GM12878 (cell line): Measurements from ENCODE around the gene TEX51. TPM values are rescaled to one million over a fixed set of nuclear protein-coding genes. Genes with fewer than 3 reads are reported as not detected.

Source experiments
- ATAC-seq: fragments of 200-7000 bp; cut with Tn5 transposase; 3 replicates; pipeline ENCODE4 v1.9.1; 2020; ENCODE audit warnings: mild to moderate bottlenecking, moderate library complexity
- BruUV-seq: library from RNA; stranded (reverse); fragments of 400-500 nt; replicated peaks from 2 replicates; lab custom pipeline; 2021; lab: Mats Ljungman, UMichigan
- CTCF ChIA-PET: fragments of 300-600 bp; sonication (Branson Sonifier 250); formaldehyde crosslinking; extraction: SDS; loops from one replicate; lab custom pipeline; 2021; ENCODE audit warnings: inconsistent platforms; lab: Yijun Ruan, JAX
- POLR2A ChIA-PET: fragments of 350-600 bp; formaldehyde crosslinking; extraction: SDS; loops from one replicate; lab custom pipeline; 2021; ENCODE audit warnings: inconsistent platforms; lab: Charles Lee
- RAD21 ChIA-PET: fragments of 300-600 bp; sonication (Branson Sonifier 250); formaldehyde crosslinking; loops from one replicate; lab custom pipeline; 2023; ENCODE audit warnings: antibody characterized with exemption; ENCODE audit not compliant: unreplicated experiment; lab: Charles Lee
- SMC1A ChIA-PET: fragments of 300-600 bp; sonication (Branson Sonifier 250); formaldehyde crosslinking; loops from one replicate; lab custom pipeline; 2023; ENCODE audit not compliant: unreplicated experiment, uncharacterized antibody; lab: Charles Lee
- DNase-seq: peaks from one replicate; pipeline ENCODE4 v3.0.0-alpha.2; 2011; ENCODE audit warnings: low read depth, low spot score
- FAIRE-seq: peaks from 3 replicates; lab custom pipeline; 2011; peaks lifted over from hg19 to GRCh38; lab: Jason Lieb, UNC
- H2AFZ ChIP-seq: 2 replicates; pipeline ENCODE4 v1.6.0; 2011; ENCODE audit warnings: low read depth, low read length, control low read depth; ENCODE audit not compliant: control insufficient read depth
- H3K27ac ChIP-seq: 2 replicates; pipeline ENCODE4 v1.5.1; 2011; ENCODE audit warnings: control low read depth; ENCODE audit not compliant: control insufficient read depth, insufficient read depth
- H3K27me3 ChIP-seq, 2 experiments: replicated peaks in 1 of 2; 2 replicates each; pipeline versions ENCODE4 v1.6.0 to v1.6.1; 2011; ENCODE audit warnings: low read length in 1 of 2; ENCODE audit not compliant: control insufficient read depth in 2 of 2, insufficient read depth in 2 of 2
- H3K36me3 ChIP-seq, 2 experiments: 2 replicates each; pipeline ENCODE4 v1.5.1; 2011; ENCODE audit warnings: low read length in 1 of 2; ENCODE audit not compliant: control insufficient read depth in 2 of 2, insufficient read depth in 2 of 2
- H3K4me1 ChIP-seq: 2 replicates; pipeline ENCODE4 v1.6.1; 2011; ENCODE audit warnings: mild to moderate bottlenecking, low read length, moderate library complexity, mixed read lengths; ENCODE audit not compliant: control insufficient read depth, insufficient read depth
- H3K4me2 ChIP-seq: 2 replicates; pipeline ENCODE4 v1.6.0; 2011; ENCODE audit warnings: control low read depth; ENCODE audit not compliant: control insufficient read depth, insufficient read depth
- H3K4me3 ChIP-seq: fragments of 200-600 bp; sonication (generic); 2 replicates; pipeline ENCODE4 v1.5.1; 2016
- H3K79me2 ChIP-seq: 2 replicates; pipeline ENCODE4 v1.6.0; 2011; ENCODE audit warnings: low read length; ENCODE audit not compliant: control insufficient read depth, insufficient read depth
- H3K9ac ChIP-seq: 2 replicates; pipeline ENCODE4 v1.8.0; 2011; ENCODE audit warnings: low read length, control low read depth, mixed read lengths; ENCODE audit not compliant: control insufficient read depth, insufficient read depth
- H3K9me3 ChIP-seq: replicated peaks from 3 replicates; pipeline ENCODE4 v1.5.1; 2011; ENCODE audit warnings: mild to moderate bottlenecking, low read length; ENCODE audit not compliant: control insufficient read depth, insufficient read depth
- H4K20me1 ChIP-seq: 2 replicates; pipeline ENCODE4 v1.6.0; 2011; ENCODE audit not compliant: control insufficient read depth, insufficient read depth
- IKZF2 ChIP-seq, 2 experiments: fragments of 450-650 bp; IDR thresholded peaks; 2 replicates each; pipeline ENCODE4 v1.6.1; 2017; ENCODE audit warnings: mild to moderate bottlenecking in 2 of 2, moderate library complexity in 2 of 2
- SIN3A ChIP-seq: IDR thresholded peaks from 2 replicates; pipeline ENCODE4 v1.6.1; 2012; ENCODE audit warnings: low read depth, low read length, improper control_type of control experiment
- WGBS: methylation state at CpG from one replicate; pipeline ENCODE4 v1.1.6; 2016; ENCODE audit warnings: low lambda C conversion rate; ENCODE audit not compliant: insufficient replicate concordance, insufficient coverage; ENCODE audit errors: missing lambda C conversion rate; 5-methylcytosine and 5-hydroxymethylcytosine counted together
- in situ Hi-C: fragments of 300-500 bp; cut with MboI; formaldehyde crosslinking; loops from 9 replicates; pipeline ENCODE4 v1.14.3; 2018; ENCODE audit warnings: mixed read lengths
- intact Hi-C: fragments of 100-400 bp; cut with micrococcal nuclease; formaldehyde crosslinking; loops from one replicate; pipeline ENCODE4 v1.14.2; 2022; ENCODE audit not compliant: unreplicated experiment
- polyA plus RNA-seq, 11 experiments: library from polyadenylated mRNA; depleted of rRNA in 4 of 11; unstranded in 6 of 11; stranded (reverse) in 5 of 11; fragments of >200 nt; fragmentation: Nextera tagmentation in 4 of 11; fragmentation: Illumina TruSeq in 1 of 11; extraction: Ambion mirVana in 4 of 11; extraction: Trizol in 1 of 11; gene quantifications; 1 replicate in 1 of 11; 2 replicates in 10 of 11; pipeline versions ENCODE4 v1.2.1 to v1.2.3, GENCODE V29; 2011 to 2016; ENCODE audit warnings: inconsistent platforms in 2 of 11, missing spikeins in 2 of 11, low read depth in 1 of 11
- total RNA-seq, 4 experiments: library from RNA; depleted of rRNA in 3 of 4; stranded (reverse); fragments of >200 nt in 3 of 4; fragmentation: Illumina TruSeq in 1 of 4; extraction: Trizol in 1 of 4; gene quantifications; 2 replicates each; pipeline versions ENCODE4 v1.2.1 to v1.2.3, GENCODE V29; 2013 to 2021
- TF ChIP-seq, protein P1 (sequence below), 3 experiments: IDR thresholded peaks in 2 of 3; conservative IDR thresholded peaks in 1 of 3; 2 replicates each; pipeline ENCODE4 v1.5.1; 2011; ENCODE audit warnings: low read depth in 3 of 3, low read length in 3 of 3, mild to moderate bottlenecking in 3 of 3, control low read depth in 2 of 3, moderate library complexity in 2 of 3, inconsistent platforms in 1 of 3, mixed read lengths in 1 of 3; ENCODE audit not compliant: control insufficient read depth in 2 of 3, insufficient read depth in 1 of 3; ENCODE audit errors: extremely low read depth in 1 of 3
- TF ChIP-seq, protein P2 (sequence below): fragments of 450-650 bp; IDR thresholded peaks from 2 replicates; pipeline ENCODE4 v1.6.1; 2017; ENCODE audit warnings: mild to moderate bottlenecking, moderate library complexity

The TEX51 gene
- total and polyA plus RNA-seq, 10 of the 15 experiments (the other 5 are each of a cell fraction or from before 2014, with no cell fraction given), result not detected

DNA sequence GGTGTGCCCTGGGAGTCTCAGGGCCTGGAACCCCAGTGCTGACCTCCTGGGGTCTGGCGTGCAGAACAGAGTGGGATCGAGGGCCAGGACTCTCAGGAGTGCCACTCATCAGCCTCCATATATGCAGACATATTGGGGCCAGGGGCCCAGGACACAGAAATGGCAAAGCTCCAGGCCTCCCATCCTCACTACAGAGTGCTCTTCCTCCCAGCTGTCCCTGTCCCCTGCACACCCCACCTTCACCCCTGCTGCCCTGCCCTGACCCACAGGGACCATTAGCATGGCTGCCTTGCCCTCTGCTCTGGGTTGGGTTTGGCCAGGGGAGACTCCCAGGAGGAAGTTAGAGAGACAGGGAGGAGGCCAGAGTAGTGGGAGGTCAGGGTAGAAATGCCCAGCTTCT is 2.8 kb downstream of the TEX51 start:
- no peak overlapping the region for H2AFZ ChIP-seq
- H4K20me1 ChIP-seq, result no peaks in the 10 kb centered on the region
- no peak overlapping the region for H3K4me3 ChIP-seq
- no peaks in the 10 kb centered on the region for H3K36me3 ChIP-seq
- no peak overlapping the region for H3K27ac ChIP-seq
- no TSS peak for BruUV-seq
- in situ Hi-C loops, result no loop called here
- ATAC-seq (no peak), FAIRE-seq (no peak), DNase-seq (no peak)
- no peak overlapping the region for H3K9ac ChIP-seq
- CTCF ChIA-PET, result no interaction called here
- POLR2A ChIA-PET, result no interaction called here
- RAD21 ChIA-PET, result no interaction called here
- H3K4me2 ChIP-seq, result no peak overlapping the region
- H3K4me1 ChIP-seq, result no peaks in the 10 kb centered on the region
- SMC1A ChIA-PET, result no interaction called here
- WGBS, result 0% methylated on average over 2 of the region's 2 CpGs
- TF ChIP-seq, protein P1, sequence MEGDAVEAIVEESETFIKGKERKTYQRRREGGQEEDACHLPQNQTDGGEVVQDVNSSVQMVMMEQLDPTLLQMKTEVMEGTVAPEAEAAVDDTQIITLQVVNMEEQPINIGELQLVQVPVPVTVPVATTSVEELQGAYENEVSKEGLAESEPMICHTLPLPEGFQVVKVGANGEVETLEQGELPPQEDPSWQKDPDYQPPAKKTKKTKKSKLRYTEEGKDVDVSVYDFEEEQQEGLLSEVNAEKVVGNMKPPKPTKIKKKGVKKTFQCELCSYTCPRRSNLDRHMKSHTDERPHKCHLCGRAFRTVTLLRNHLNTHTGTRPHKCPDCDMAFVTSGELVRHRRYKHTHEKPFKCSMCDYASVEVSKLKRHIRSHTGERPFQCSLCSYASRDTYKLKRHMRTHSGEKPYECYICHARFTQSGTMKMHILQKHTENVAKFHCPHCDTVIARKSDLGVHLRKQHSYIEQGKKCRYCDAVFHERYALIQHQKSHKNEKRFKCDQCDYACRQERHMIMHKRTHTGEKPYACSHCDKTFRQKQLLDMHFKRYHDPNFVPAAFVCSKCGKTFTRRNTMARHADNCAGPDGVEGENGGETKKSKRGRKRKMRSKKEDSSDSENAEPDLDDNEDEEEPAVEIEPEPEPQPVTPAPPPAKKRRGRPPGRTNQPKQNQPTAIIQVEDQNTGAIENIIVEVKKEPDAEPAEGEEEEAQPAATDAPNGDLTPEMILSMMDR (IDR thresholded peaks at IDR 0.05 in 2 of 3, conservative IDR thresholded peaks at IDR 0.05 in 1 of 3; ENCODE audit: control insufficient read depth in 2 of 3, extremely low read depth in 1 of 3, insufficient read depth in 1 of 3, low read depth in 3 of 3, low read length in 3 of 3), result no peak
- TF ChIP-seq IKZF2 (IDR thresholded peaks at IDR 0.05) (no peak), SIN3A (no peak)
- TF ChIP-seq, protein P2, sequence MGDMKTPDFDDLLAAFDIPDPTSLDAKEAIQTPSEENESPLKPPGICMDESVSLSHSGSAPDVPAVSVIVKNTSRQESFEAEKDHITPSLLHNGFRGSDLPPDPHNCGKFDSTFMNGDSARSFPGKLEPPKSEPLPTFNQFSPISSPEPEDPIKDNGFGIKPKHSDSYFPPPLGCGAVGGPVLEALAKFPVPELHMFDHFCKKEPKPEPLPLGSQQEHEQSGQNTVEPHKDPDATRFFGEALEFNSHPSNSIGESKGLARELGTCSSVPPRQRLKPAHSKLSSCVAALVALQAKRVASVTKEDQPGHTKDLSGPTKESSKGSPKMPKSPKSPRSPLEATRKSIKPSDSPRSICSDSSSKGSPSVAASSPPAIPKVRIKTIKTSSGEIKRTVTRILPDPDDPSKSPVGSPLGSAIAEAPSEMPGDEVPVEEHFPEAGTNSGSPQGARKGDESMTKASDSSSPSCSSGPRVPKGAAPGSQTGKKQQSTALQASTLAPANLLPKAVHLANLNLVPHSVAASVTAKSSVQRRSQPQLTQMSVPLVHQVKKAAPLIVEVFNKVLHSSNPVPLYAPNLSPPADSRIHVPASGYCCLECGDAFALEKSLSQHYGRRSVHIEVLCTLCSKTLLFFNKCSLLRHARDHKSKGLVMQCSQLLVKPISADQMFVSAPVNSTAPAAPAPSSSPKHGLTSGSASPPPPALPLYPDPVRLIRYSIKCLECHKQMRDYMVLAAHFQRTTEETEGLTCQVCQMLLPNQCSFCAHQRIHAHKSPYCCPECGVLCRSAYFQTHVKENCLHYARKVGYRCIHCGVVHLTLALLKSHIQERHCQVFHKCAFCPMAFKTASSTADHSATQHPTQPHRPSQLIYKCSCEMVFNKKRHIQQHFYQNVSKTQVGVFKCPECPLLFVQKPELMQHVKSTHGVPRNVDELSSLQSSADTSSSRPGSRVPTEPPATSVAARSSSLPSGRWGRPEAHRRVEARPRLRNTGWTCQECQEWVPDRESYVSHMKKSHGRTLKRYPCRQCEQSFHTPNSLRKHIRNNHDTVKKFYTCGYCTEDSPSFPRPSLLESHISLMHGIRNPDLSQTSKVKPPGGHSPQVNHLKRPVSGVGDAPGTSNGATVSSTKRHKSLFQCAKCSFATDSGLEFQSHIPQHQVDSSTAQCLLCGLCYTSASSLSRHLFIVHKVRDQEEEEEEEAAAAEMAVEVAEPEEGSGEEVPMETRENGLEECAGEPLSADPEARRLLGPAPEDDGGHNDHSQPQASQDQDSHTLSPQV, result no peak
- TF ChIP-seq, all 136 proteins: peak for 0
- intact Hi-C loops, result no loop called here
- Histone ChIP-seq H3K79me2 (no peaks in the 10 kb centered on the region), H3K9me3 (no peaks in the 10 kb centered on the region; the same call in 2 of the 3 replicates), H3K27me3 (no peaks in the 10 kb centered on the region; a peak in 2 of 4 replicates)
